Measurements from ENCODE around the gene RPP25L.

GRCh38 chr9:34571481-34571810 is 40.5 kb downstream of the RPP25L start:
- TF ChIP-seq CTCF (IDR thresholded peaks at IDR 0.05) (no peak), EP300 (IDR thresholded peaks at IDR 0.05) (no peak), POLR2AphosphoS5 (IDR thresholded peaks at IDR 0.05) (no peak), POLR2A (IDR thresholded peaks at IDR 0.05) (no peak)

All from upper lobe of left lung (tissue), 4 donors.